Measurements from ENCODE around the gene MRTFA.

DNA sequence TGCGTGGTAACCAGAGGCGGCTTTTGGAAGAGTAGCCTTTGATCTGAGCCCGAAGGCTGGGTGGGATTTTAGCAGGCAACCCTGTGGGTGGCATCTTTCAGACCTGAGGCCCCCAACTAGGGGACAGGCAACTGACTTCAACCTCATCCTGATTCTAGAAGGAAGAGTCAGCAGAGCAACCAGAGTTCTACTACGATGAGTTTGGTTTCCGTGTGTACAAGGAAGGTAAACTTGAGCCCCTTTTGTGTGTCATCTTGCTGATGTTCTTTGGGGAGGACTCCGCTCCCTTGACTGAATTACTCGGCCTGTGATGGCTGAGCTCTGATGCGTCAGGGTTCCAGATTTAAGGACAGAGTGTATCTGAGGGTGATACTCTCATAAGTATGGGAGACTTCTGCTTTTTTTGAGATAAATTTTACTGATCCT lies 234.5 kb downstream of the MRTFA start:
- TF ChIP-seq, protein P1, sequence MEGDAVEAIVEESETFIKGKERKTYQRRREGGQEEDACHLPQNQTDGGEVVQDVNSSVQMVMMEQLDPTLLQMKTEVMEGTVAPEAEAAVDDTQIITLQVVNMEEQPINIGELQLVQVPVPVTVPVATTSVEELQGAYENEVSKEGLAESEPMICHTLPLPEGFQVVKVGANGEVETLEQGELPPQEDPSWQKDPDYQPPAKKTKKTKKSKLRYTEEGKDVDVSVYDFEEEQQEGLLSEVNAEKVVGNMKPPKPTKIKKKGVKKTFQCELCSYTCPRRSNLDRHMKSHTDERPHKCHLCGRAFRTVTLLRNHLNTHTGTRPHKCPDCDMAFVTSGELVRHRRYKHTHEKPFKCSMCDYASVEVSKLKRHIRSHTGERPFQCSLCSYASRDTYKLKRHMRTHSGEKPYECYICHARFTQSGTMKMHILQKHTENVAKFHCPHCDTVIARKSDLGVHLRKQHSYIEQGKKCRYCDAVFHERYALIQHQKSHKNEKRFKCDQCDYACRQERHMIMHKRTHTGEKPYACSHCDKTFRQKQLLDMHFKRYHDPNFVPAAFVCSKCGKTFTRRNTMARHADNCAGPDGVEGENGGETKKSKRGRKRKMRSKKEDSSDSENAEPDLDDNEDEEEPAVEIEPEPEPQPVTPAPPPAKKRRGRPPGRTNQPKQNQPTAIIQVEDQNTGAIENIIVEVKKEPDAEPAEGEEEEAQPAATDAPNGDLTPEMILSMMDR (IDR thresholded peaks at IDR 0.05), result no peak
- TF ChIP-seq POLR2A (IDR thresholded peaks at IDR 0.05), result no peak

All from adrenal gland (tissue), 5 donors.